Activated T-cell treated with anti-CD3 and anti-CD28 coated beads for 24 hours (primary cell): ENCODE measurements around the gene JSRP1.
"Not testable (repeated sequence)": the region's sequence is repeated elsewhere in the genome, so short reads cannot be mapped to it uniquely, and the experiment has no call there.

Experiments used
- DNase-seq: peaks from one replicate; pipeline ENCODE4 v3.0.0-alpha.2; 2020; ENCODE audit warnings: low read depth

The JSRP1 gene

DNA sequence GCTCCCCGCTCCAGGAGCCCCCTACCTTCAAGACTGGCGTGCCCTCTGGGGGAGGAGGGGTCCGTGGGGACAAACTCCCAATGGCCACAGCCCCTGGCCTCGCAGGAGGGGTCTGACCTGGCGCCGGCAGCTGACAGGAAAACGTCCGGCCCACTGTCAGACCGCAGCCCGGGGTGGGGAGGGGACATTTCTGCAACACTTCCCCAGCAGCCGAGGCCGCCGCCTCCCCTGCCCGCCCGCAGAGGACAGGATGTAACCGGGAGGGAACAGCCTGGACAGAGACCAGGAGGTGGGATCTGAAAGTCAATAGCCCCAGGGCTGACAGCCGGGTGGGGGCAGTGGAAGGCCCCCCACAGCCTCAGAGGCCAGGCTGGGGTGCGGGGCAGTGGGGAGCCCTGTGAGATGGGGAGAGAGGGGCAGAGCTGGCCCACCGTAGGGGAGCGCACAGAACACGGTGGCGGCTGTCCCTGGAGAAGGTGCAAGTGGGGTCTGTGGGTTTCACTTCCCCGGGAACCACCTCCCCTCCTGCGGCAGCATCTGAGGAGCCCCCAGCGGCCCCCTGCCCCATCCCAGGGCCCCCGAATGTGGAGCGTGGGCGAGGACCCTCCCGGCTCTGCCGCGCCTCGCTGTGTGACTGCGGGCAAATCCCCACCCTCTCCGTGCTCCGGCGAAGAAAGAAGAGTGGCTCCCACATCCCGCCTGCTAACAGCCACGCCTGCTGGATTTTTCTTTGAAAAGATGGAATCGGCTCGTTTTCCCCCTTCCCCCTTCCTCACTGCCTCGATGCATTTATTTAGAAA lies 26.0 kb upstream of the JSRP1 start, which contains the start of gene PEAK3:
Gene PEAK3, minus strand, starts transcription at position 114 of the 800 bp plus-strand sequence. CDS start 1,244 bp downstream, outside the sequence.
- DNase-seq = no peak

DNA sequence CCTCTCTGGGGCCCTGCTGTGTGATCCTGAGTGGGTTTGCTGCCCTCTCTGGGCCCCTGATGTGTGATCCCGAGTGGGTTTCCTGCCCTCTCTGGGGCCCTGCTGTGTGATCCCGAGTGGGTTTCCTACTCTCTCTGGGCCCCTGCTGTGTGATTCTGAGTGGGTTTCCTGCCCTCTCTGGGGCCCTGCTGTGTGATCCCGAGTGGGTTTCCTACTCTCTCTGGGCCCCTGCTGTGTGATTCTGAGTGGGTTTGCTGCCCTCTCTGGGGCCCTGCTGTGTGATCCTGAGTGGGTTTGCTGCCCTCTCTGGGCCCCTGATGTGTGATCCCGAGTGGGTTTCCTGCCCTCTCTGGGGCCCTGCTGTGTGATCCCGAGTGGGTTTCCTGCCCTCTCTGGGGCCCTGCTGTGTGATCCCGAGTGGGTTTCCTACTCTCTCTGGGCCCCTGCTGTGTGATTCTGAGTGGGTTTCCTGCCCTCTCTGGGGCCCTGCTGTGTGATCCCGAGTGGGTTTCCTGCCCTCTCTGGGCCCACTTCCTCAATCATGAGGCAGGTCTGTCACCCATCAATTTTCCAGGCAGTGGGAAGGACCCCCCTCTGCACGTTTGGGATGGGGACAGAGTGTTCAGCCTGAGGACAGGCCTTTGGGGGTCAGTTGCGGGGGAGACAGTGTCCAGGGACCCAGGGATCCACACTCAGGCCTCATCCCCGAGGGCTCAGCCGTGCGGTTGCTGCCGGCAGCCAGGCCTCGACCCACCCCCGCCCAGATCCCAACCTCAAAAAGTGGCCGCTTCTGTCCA lies 25.2 kb upstream of the JSRP1 start:
- DNase-seq = not testable (repeated sequence)

DNA sequence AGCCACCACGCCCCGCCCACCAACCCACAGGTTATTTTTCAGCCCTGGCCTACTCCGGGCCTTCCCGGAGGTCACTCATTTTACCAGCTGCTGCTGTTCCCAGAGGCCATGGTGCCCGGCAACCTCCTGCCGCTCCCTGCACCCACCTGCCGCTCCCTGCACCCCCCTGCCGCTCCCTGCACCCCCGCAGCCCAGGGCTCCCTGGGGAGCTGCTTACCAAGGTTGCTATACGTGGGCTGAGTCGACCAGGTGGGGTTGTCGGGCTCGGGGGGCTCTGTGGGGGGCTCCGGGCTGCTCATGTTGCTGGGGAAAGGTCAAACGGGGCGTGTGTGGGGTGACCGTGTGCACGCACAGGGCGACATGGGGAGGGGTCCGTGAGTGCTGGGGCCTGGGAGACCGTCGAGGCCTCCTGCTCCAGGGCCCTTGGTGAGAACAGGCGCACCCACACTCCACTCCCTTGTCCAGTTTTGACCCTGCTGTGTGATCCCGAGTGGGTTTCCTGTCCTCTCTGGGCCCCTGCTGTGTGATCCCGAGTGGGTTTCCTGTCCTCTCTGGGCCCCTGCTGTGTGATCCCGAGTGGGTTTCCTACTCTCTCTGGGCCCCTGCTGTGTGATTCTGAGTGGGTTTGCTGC lies 24.5 kb upstream of the JSRP1 start:
- DNase-seq = no peak

DNA sequence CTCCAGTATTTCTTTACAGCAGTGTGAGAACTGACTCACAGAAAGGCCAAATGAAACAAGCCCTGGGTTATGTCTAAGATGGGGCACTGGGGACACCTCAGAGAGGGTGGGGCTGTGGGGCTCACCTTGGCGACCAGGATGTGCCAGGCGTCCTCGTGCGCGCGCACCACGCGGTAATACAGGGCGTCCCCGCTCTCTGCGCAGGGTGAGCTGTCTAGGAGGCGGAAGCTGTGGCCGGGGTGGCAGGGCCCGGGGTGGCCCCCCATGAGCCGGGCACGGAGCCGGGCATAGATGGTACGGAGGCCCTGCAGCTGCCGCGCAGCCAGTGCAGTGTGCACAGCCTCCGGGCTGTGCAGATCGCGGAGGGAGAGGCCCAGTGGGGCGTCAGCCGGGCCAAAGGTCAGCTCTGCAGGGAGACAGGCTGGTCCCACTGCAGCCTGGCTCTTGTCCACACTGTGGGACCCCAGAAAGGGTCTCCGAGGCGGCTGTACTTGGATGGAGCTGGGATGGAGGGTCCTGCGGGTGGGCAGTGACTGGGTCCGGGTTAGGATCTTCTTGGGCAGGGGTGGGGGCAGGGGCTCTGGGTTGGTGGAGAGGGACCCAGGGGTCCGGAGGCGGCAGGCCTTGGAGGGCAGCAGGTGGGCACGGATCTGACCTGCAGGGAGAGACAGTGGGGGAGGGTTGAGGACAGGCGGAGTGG lies 22.4 kb upstream of the JSRP1 start:
- DNase-seq = no peak

DNA sequence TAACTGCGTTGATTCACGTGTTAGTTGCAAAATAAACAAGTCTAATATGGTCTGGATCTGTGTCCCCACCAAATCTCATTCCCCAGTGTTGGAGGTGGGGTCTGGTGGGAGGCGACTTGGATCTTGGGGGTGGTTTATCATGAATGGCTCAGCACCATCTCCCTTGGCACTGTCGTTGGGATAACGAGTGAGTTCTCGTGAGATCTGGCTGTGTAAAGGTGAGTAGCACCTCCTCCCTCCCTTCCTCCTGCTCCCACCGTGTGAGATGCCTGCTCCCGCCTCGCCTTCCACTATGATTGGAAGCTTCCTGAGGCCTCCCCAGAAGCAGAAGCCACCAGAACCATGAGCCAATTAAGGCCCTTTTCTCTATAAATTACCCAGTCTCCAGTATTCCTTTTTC lies 20.9 kb upstream of the JSRP1 start:
- DNase-seq = no peak

DNA sequence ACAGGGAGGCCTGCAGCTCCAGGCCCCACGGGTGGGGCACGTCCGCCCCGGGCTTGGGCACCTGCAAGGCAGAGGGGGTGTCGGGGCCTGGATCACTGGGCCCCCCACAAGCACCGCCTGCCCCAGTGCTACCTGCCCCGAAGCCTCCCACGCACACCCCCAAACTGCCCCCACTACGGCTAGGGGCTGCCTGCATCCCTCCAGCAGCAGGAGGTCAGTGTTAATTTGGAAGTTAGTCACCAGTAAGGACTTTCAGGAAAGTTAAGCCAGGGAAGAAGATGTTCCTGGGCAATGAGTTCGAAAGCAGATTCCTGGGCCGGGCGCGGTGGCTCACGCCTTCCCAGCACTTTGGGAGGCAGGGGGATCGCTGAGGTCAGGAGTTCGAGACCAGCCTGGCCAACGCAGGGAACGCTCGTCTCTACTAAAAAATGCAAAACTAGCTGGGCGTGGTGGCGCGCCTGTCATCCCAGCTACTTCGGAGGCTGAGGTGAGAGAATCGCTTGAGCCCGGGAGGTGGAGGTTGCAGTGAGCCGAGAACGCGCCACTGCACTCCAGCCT lies 20.3 kb upstream of the JSRP1 start:
- DNase-seq = no peak

DNA sequence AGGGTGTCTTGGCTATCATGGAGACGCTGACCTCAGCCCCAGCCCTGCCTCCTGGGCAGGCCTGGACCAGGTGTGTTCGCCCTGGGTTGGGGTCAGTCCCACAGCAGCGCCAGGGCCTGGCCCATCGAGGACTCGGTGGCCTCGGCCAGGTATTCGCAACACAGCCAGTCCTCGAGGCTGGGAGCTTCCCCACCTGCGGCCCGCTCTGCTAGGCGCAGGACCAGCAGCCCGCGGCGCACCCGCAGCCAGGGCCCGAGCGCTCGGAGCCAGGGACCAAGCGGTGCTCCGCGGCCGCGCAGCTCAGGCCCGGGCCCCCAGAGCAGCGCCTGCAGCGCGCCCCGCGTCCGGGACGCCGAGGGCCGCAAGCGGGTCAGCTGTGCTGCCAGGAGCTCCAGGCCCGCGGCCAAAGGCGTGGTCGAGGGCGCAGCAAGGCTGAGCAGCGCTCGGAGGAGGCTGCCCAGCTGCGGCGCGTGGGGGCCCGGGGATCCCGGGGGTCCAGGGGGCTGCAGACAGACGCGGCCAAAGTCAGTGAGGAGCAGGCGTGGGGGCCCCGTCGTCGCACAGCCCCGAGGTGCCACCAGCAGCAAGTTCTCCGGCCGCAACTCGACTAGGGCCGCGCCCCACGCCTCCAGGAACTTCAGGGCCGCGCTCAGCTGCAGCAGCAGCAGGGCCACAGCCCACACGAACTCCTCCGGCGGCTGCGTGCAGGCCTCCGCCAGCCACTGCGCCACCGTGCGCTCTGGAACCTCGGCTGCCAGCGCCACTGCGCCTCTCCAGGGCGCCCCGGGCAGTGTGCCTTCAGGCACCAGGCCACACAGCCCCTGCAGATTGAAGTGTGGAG lies 19.6 kb upstream of the JSRP1 start:
- no peak for DNase-seq

DNA sequence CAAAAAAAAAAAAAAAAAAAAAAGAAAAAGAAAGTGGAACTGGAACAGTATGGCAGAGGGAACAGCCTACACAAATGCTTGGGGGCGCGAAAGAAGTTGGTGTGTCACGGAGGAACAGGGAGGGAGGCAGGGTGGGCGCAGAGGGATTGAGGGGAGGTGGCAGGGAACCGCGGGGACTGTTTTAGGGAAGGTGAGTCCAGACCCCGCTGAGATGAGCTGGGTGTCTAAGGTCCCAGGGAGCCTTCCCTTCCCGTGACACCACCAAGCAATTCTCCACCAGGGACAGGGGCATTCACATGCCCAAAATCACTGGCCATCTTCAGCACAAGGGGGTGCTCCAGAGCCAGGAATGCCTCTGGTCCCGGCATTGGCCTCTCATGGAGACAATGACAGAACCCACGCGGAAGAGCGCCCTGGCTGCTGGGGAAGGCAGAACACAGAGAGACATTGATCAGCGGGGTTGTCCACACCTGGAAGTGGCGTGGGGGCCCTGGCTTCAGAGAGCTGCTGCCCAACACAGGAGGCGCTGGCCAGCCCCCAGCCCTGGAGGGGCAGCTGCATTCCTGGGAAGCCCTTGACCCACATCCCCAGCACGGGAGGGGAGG lies 18.8 kb upstream of the JSRP1 start:
- DNase-seq = no peak

DNA sequence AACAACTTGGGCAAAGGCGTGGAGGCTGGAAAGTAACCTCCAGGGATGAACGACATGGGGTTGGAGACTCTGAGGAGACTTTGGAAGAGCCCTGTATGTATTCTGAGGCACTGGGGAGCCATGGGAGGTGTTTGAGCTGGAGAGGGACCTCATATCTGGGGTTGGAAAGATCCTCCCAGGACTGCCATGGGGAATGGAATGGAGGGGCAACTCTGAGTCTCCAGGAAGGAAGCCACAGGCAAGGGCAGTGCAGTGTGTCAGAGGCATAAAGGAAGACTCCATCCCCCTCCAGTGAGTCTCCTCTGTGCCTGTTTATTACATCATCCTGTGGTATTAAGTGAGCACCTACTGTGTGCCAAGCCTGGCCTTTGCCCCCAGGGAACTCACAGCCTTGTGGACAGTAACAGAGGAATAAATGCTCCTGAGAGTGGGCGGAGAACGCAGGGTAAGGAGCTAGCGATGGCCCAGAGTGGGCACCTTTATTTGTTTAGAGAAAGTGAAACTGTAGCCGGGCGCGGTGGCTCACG lies 18.0 kb upstream of the JSRP1 start:
- no peak for DNase-seq

DNA sequence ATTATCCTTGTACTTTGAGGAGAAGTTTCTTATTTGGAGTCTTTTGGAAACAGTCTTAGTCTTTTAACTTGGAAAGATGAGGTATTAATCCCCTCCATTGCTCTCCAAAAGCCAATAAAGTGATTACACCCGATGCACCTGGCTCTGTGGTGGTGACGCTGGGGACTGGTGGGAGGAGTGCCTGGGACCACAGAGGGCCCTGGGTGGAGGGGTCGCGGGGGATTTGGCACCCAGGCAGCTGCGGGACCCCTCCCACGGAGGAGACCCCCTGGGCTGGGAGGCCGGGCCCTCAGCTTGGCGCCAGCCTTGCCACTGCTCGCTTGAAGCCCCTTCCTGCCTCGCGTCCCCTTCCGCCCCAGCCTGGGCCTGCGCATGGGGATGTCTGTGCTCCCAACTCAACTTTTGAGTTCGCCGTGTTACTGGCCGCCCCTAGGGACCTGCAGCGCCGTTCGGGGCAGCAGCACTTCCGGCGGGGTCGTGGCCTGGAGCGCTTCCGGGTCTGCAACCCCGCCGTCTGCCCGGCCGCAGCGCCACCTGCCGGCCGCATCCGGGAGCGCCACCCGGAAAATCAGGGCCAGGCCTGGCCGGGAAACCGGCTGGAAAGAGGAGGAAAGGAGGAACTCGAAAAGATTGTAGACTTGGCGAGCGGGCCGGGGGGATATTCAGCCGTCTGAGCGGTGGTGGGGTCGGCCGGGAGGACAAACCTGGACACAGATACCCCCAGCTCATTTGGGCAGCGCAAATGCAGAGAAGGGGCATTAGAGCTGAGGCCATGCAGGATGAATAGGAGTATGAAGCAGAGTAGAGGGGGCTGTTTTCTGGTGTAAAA lies 17.4 kb upstream of the JSRP1 start:
- DNase-seq = peak; percentile 66

DNA sequence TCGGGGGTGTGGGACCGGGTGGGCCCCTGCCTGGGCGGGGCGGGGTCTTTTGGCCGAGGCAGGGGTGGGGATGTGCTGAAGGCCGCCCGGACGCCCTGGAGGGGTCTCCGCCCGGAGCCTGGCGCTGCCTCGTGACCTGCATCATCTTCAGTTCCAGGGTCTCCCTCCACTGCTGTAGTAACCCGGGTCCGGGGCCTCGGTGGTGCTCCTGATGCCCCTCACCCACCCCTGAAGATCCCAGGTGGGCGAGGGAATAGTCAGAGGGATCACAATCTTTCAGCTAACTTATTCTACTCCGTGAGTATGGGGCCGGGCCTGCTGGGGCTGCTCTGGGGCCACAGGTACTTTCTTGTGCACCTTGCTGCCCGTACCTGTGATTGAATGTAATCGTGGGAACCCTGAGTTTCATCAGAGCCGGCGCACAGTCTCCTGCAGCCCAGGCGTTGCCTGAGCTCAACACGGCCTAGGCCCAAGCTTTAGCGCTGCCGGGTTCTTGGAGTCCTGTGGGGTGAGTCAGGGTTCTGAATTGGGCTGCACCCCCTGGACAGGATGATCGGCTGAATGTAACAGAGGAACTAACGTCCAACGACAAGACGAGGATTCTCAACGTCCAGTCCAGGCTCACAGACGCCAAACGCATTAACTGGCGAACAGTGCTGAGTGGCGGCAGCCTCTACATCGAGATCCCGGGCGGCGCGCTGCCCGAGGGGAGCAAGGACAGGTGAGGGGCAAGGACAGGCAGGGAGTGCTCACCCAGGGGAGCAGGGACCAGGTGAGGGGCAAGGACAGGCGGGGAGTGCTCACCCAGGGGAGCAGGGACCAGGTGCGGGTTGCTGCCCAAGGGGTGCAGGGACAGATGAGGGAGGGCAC lies 15.3 kb upstream of the JSRP1 start:
- DNase-seq = no peak

DNA sequence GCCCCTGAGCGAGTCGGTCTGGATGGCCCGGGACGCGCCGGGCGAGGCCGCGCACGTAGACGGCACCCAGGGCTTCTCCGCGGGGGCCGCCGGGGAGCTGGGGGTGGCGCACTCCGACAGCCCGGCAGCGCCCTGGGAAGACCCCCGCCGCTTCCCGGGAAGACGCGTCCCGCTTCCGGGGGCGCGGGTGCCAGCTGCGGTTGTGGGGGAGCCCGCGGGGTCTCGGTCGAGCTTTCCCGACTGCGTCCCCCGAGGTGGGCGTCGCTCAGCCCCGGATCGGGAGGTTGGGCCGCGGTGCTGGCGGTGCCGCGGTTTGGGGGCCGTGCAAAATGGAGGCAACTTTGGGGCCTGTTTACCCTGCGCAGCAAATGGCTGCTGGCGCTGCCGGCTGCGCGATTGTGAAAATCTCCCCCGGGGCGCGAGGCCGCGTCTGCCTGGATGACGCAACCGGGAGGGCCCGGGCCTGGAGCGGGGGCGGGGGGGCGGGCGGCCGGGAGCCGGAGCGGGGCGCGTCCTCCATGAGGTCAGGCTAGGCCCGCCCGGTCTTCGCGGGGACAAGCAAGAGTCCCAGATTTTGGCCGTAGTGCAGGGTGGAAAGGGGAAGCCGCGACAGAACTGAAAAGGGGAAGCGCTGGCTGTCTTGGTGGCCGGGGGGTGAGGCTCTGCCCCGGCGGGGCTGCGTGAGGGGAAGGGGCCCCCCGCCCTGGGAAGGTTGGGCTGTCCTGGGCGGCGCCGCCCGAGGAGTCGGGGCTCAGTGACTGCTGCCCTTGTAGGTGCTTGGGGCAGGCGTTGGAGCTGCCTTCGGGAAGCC lies 14.4 kb upstream of the JSRP1 start:
- DNase-seq = peak; percentile 67

DNA sequence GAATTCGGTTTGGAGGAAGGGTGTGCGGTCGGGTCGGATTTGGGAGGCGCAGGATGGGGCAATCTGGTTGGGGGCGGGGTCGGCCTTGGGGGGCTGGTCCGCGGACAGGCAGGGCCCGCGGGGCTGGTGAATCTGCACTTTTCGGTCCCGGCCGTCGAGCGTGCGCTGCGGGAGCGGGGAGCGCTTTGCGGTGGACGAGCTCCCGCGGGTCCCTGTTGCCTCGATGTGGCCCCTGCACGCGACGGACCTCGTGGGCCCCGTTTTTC lies 13.9 kb upstream of the JSRP1 start:
- DNase-seq = no peak

DNA sequence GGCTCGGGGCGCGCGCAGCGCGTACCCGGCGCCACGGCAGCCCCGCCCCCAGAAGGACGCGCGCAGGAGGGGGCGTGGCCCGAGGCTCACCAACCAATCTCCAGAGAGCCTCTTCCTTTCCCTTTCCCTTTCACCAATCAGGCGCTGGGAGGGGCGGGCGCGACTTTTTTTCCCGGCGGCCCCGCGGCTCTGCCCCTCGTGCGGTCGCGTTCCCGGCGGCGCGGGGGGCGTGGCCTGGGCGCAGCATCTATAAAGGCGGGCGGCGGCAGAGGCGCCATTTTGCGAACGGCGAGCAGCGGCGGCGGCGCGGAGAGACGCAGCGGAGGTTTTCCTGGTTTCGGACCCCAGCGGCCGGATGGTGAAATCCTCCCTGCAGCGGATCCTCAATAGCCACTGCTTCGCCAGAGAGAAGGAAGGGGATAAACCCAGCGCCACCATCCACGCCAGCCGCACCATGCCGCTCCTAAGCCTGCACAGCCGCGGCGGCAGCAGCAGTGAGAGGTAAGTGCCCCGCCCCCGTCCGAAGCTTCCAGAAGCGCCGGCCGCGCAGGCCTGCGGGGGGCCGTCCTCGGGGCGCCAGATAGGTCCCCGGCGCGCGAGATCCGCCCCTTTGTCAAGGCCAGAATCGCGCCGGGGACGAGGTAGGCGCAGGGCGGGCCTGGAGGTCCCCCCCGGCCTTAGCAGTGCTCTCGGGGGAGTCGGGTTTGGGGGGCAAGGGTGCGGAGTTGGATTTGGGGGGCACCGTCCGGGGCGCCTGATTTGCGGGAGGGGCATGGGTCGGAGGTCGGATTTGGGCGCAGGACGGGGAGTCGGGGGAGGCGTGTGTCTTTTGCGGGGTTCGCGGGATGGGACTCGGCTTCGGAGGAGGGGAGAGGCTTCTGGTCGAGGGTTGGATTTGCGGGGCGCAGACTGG lies 13.3 kb upstream of the JSRP1 start:
- peak; percentile 99 for DNase-seq

DNA sequence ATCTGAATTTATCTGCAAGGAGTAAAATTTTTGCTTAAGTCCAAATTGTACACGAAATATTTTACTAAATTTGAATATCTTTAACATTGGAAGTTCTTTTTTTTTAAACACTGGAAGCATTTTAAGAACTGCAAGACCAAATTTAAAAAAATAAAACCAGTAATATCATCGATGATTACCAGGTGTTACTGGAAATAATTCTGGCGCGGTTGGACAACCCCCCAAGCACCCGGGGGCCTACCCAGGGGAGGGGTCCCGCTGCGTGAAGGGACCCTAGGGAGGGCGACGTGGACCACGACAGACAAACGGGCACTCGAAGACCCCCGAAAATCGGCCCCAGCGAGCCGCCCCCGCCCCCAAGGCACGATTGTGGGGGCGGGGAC lies 12.6 kb upstream of the JSRP1 start:
- no peak for DNase-seq

DNA sequence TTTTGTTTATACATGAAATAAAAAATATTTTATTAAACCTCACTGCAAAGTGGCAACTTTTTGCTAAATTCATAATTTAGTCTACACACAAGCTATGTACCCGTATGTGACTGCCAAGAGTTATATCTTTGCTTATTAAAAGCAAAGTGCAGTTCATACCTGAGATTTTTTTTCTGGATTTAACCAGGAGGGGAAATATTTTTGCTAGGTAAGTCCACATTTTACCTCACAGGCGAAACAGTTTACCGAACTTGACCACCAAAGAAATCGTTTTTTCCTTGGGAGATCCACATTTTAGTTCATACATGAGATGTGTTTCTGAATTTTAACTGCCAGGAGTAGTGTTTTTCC lies 12.2 kb upstream of the JSRP1 start:
- DNase-seq = no peak
